Upper lobe of left lung (tissue), 4 donors: ENCODE measurements around the gene RAP1GAP.

ENCODE experiments used
- POLR2A ChIP-seq, 4 donors: fragments of 450-650 bp; IDR thresholded peaks; one replicate each; pipeline ENCODE4 v1.5.1; 2016 to 2017; ENCODE audit warnings: antibody characterized with exemption in 4 of 4, mild to moderate bottlenecking in 2 of 4
- TF ChIP-seq, protein P1 (sequence below), 6 experiments: fragments of 450-650 bp in 4 of 6; fragments of 200-600 bp in 2 of 6; sonication (generic) in 2 of 6; IDR thresholded peaks; one replicate each; pipeline ENCODE4 v1.5.1; 2016 to 2019; ENCODE audit warnings: antibody characterized with exemption in 6 of 6

DNA sequence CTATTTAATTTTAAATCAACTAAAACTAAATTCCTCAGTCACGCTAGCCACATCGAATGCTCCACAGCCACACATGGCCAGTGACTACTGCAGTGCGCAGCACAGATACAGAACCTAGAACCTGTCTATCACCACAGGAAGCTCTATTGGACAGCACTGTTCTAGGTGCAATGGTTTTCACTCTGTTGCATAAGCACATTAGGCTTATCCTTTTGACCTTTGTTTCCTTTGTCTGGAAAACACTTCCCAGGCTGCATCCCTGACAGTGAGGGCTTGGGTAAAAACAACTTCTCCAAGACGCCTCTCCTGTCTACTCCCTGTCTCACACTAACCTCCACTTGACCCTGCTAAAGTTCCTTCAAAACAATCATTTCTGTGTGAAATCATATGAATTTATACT, 33.6 kb upstream of the RAP1GAP start:
- TF ChIP-seq, protein P1, sequence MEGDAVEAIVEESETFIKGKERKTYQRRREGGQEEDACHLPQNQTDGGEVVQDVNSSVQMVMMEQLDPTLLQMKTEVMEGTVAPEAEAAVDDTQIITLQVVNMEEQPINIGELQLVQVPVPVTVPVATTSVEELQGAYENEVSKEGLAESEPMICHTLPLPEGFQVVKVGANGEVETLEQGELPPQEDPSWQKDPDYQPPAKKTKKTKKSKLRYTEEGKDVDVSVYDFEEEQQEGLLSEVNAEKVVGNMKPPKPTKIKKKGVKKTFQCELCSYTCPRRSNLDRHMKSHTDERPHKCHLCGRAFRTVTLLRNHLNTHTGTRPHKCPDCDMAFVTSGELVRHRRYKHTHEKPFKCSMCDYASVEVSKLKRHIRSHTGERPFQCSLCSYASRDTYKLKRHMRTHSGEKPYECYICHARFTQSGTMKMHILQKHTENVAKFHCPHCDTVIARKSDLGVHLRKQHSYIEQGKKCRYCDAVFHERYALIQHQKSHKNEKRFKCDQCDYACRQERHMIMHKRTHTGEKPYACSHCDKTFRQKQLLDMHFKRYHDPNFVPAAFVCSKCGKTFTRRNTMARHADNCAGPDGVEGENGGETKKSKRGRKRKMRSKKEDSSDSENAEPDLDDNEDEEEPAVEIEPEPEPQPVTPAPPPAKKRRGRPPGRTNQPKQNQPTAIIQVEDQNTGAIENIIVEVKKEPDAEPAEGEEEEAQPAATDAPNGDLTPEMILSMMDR (IDR thresholded peaks at IDR 0.05): no peak
- no peak for TF ChIP-seq POLR2A (IDR thresholded peaks at IDR 0.05)
